DLD1 (cell line): ENCODE data around the gene MED27.
"Not testable (repeated sequence)": the region's sequence is repeated elsewhere in the genome, so short reads cannot be mapped to it uniquely, and the experiment has no call there.

Experiments
- in situ Hi-C: cut with HindIII; loops from 2 replicates; pipeline ENCODE4 v1.10.0; 2017; ENCODE audit warnings: low sequenced_read_pairs

Gene MED27

GRCh38 chr9:131927091-131927490, 152.6 kb downstream of the MED27 start:
- in situ Hi-C loops = no loop called here

- in situ Hi-C loops = no loop called here
Observed at GRCh38 chr9:131926360-131926922, 153.2 kb downstream of the MED27 start.

DNA sequence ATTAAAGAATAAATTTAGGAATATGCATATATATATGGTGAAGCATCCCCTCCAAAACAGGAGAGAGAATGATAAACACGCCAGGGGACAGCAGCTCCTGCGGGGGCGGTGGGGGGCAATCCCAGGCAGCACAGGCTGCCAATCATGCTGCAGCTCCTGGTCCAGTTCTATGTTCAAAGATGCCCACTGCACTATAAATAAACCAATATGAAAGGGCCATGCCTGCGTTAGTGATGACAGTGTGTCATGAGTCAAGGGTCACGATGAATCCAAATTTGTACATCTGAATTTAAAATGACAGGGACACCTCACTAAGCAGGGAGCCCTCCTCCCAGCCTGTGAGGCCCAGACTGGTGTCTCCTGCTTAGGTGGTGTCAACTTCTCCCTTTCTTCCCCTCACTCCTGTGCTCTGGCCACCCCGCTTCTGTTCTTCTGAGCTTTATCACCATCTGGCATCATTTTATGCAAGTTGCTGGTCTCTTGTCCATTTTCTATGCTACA, 153.9 kb downstream of the MED27 start:
- in situ Hi-C loops = no loop called here

- in situ Hi-C loops = no loop called here
Observed at GRCh38 chr9:131923766-131924165, 155.9 kb downstream of the MED27 start.

DNA sequence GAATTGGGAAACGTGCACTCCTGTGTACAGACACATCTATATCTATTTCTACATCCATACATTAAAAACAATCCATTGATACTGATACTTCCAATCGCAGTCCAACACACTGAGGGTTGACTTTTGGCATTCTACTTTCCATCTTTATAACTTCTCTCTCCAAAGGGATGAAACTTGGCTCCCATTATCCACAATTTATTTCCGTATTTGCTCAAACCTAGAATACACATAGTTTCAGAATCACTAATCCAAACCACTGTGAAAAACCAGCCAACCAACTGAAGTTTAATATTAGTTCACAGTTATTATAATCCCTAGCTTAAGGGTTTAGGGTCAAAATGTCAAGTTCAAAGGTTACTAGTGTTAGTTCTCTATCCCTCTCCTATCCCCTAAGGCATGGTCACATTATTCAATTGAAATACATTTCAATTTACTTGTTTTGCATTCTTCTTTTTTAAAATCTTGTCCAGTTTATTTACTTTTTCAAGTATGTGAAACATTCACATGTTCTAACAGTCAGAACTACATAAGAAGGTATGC, 156.5 kb downstream of the MED27 start:
- in situ Hi-C loops = no loop called here

- in situ Hi-C loops = not testable (repeated sequence)
Observed at GRCh38 chr9:131921635-131922034, 158.0 kb downstream of the MED27 start.

- in situ Hi-C loops = no loop called here
Observed at GRCh38 chr9:131919216-131919615, 160.5 kb downstream of the MED27 start.

DNA sequence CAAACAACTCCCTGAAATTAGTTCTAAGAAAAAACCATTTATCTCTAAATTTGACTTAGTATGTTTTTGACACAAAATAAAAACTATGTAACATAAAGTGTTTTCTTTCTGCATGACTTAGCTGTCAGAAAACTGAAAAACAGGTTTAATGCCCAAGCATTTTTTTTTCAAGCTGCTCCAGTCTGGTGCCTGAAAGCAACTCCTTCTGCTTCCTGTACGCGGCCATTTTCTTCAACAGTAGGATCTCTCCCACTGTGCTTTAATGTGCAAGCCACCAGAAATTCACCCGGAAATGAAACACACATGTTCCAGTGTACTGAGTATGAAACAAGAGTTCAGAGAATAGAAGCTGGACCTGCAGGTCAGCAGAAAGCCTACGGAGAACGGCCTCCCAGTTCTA, 161.2 kb downstream of the MED27 start:
- in situ Hi-C loops = no loop called here

DNA sequence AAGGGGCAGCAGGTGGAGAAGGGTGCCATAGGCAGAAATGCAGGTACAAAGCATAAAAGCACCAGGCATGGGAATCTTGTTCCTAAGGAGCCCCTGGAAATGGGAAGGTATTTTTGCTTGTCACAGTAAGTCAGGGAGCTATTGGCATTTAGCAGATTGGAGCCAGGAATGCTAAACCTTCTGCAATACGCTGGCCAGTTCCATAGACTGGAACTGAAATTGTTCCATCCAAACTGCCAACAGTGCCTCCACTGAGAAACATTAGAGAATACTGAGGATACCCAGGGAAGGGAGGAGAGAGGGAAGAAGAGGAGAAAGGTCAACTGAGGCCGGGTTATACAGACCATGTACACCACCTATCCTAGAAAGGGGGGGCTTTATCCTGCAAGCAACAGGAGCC, 162.7 kb downstream of the MED27 start:
- in situ Hi-C loops = no loop called here

GRCh38 chr9:131915181-131915580, 164.5 kb downstream of the MED27 start:
- in situ Hi-C loops = no loop called here

- in situ Hi-C loops = no loop called here
Observed at GRCh38 chr9:131912671-131913070, 167.0 kb downstream of the MED27 start.

DNA sequence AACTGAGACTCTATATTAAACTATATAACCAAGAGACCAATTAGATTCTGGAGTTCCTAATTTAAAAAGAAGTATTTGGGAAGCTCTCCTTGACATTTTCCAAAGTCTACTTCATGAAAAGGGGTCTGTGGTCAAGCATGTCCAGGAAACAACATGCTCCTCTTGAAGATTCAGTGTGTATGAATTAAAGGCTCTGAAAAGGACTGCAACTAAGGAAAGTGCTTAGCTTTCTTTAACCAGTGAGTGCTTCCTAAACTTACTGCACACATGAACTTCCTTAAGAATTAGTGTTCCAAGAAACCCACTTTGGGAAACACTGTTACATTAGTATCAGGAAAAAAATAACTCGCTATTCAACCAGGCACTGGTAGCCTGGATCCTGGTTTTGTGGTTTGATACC, 167.6 kb downstream of the MED27 start:
- in situ Hi-C loops = no loop called here

DNA sequence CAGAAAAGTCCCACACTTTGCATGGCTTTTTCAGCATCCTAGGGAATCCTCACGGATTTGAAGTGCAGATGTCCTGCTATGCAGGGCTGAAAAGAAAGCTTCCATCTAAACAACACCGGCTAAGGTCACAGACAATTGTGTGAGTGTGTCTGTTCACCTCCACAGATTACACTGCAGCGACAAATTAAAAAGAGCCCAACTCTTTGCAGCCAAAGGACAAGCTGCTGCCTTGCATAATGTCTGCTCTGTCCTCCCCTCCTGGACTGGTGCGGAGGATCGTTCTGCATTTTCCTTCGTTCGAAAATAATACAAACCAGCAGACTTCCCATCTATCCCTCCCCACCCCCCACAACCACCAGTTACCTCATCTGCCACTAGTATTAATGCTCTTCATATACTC, 169.1 kb downstream of the MED27 start:
- in situ Hi-C loops = no loop called here

DNA sequence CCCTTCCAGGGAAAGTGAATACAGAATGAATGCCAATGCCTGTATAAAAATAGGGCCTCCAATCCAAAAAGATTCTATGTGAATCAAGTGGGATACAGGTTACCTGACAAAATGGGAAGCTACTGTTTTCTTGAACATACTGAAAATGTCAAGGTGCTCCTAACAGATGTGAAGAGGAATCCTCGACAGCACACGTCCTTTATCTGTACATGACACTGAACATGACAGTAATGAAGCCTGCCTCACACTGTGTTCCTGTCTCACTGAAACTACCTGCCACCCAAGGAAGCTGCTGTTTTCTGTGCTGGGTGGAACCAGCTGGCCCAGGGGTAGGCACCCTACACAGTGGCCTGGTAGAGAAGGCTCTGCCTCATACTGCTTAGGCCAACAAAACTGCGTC, 174.5 kb downstream of the MED27 start:
- in situ Hi-C loops = no loop called here

- in situ Hi-C loops = no loop called here
Observed at GRCh38 chr9:131899296-131900228, 180.1 kb downstream of the MED27 start.

DNA sequence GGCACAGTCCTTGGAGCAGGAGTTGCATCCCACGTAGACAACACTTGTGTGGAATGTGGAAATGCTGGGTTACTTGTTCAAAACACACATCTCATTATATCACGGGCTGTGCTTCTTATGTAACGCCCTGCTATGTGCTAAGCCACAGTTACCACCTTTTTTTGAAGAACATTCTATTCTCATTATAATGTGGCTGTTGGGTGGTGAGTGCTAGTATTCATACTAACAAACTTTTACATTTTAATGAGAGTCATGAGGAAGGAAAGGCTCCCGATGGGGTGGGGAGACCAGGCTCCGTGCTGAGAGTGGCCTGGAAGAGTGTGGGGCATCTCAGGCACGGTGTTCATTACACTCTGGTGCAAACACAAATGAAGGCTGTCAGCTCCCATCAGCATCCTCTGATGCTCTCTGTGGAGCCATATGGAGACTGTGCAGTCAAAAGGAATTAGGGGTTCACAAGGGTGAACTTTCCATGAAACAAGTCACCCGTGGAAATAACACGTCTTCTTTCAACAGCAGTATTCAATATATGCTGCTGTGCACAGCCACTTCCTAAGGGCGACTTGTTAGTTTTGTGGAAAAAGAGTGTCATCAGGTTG, 186.7 kb downstream of the MED27 start:
- in situ Hi-C loops = loop anchor here (5.0 kb wide), 1 partner anchor 91 kb away; no protein-coding TSS in a partner anchor

DNA sequence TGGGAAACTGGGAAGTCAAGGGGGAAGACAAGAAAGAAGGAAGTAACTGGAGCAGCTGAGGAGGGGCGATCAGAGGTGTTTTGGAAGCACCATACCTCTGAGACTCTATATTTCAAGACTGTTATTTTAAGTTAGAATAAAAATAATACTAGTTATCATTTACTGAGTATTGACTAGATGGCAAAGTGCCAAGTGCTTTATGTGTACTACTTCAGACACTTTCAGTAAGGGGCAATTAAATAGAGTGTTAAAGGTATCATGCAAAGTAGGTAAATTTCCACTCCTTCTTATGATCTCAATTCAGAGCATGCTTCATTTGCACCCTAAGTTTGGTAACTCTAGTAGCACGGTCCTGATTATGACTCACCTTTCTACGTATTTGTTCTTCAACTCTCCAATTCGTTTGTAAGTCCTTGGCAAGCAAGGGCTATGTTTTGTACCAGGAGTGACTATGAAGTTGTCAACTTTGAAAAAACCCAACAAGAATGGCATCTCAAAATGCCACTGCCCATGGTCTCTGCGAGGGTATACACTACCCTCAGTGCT, 187.4 kb downstream of the MED27 start:
- in situ Hi-C loops = loop anchor here (5.0 kb wide), 1 partner anchor 90 kb away; no protein-coding TSS in a partner anchor

GRCh38 chr9:131891598-131891997, 188.1 kb downstream of the MED27 start:
- in situ Hi-C loops = loop anchor here (5.0 kb wide), 1 partner anchor 89 kb away; no protein-coding TSS in a partner anchor

- in situ Hi-C loops = loop anchor here (5.0 kb wide), 1 partner anchor 87 kb away; no protein-coding TSS in a partner anchor
Observed at GRCh38 chr9:131889437-131890251, 190.0 kb downstream of the MED27 start.

- in situ Hi-C loops = no loop called here
Observed at GRCh38 chr9:131888923-131889322, 190.7 kb downstream of the MED27 start.
